Muscle layer of colon (tissue), 2 donors: Measurements from ENCODE around the gene TTR.

Source experiments
- H3K27ac ChIP-seq: one replicate; pipeline ENCODE4 v1.7.0; 2013; ENCODE audit warnings: low read depth, mild to moderate bottlenecking, low read length, moderate library complexity
- H3K27me3 ChIP-seq, 2 donors: one replicate each; pipeline ENCODE4 v1.7.0; 2013; ENCODE audit warnings: low read length in 2 of 2, mild to moderate bottlenecking in 2 of 2; ENCODE audit not compliant: insufficient read depth in 2 of 2, control insufficient read depth in 1 of 2
- H3K36me3 ChIP-seq: one replicate; pipeline ENCODE4 v1.7.0; 2013; ENCODE audit warnings: mild to moderate bottlenecking, low read length; ENCODE audit not compliant: insufficient read depth
- H3K4me1 ChIP-seq: one replicate; pipeline ENCODE4 v1.7.0; 2013; ENCODE audit warnings: mild to moderate bottlenecking, low read length; ENCODE audit not compliant: insufficient read depth
- H3K4me3 ChIP-seq, 2 donors: one replicate each; pipeline ENCODE4 v1.7.0; 2013; ENCODE audit warnings: low read length in 2 of 2, low read depth in 1 of 2, mild to moderate bottlenecking in 1 of 2, moderate library complexity in 1 of 2
- H3K9ac ChIP-seq: one replicate; pipeline ENCODE4 v1.7.0; 2013; ENCODE audit warnings: low read length
- H3K9me3 ChIP-seq: one replicate; pipeline ENCODE4 v1.7.0; 2013; ENCODE audit warnings: mild to moderate bottlenecking, low read length
- donor health status: abdominal sarcoma.
- donor health status: Adenocarcinoma of cecum.

The TTR gene

GRCh38 chr18:31565345-31565744 lies 26.3 kb upstream of the TTR start:
- Histone ChIP-seq H3K4me3 (no peak overlapping the region), H3K27ac (no peak overlapping the region), H3K36me3 (no peaks in the 10 kb centered on the region), H3K9me3 (no peaks in the 10 kb centered on the region), H3K9ac (no peak overlapping the region), H3K4me1 (no peaks in the 10 kb centered on the region), H3K27me3 (no peaks in the 10 kb centered on the region)

GRCh38 chr18:31565782-31566512 lies 25.7 kb upstream of the TTR start:
- H3K27me3 ChIP-seq: no peaks in the 10 kb centered on the region
- no peak overlapping the region for H3K9ac ChIP-seq
- H3K4me1 ChIP-seq: no peaks in the 10 kb centered on the region
- H3K9me3 ChIP-seq: no peaks in the 10 kb centered on the region
- H3K4me3 ChIP-seq: no peak overlapping the region
- no peak overlapping the region for H3K27ac ChIP-seq
- no peaks in the 10 kb centered on the region for H3K36me3 ChIP-seq

- no peak overlapping the region for H3K27ac ChIP-seq
- no peak overlapping the region for H3K4me3 ChIP-seq
- no peaks in the 10 kb centered on the region for H3K9me3 ChIP-seq
- H3K9ac ChIP-seq: no peak overlapping the region
- no peaks in the 10 kb centered on the region for H3K4me1 ChIP-seq
- H3K27me3 ChIP-seq: no peaks in the 10 kb centered on the region
- no peaks in the 10 kb centered on the region for H3K36me3 ChIP-seq
These were observed 24.9 kb upstream of the TTR start for GRCh38 chr18:31566576-31567306.

GRCh38 chr18:31572368-31572767 lies 19.3 kb upstream of the TTR start:
- Histone ChIP-seq H3K36me3 (no peaks in the 10 kb centered on the region), H3K4me1 (no peaks in the 10 kb centered on the region), H3K9me3 (no peaks in the 10 kb centered on the region), H3K27me3 (no peaks in the 10 kb centered on the region), H3K4me3 (no peak overlapping the region), H3K9ac (no peak overlapping the region), H3K27ac (no peak overlapping the region)

- H3K4me1 ChIP-seq: no peaks in the 10 kb centered on the region
- H3K27me3 ChIP-seq: no peaks in the 10 kb centered on the region
- H3K36me3 ChIP-seq: no peaks in the 10 kb centered on the region
- H3K4me3 ChIP-seq: no peak overlapping the region
- no peaks in the 10 kb centered on the region for H3K9me3 ChIP-seq
- H3K27ac ChIP-seq: no peak overlapping the region
- no peak overlapping the region for H3K9ac ChIP-seq
These were observed 18.6 kb upstream of the TTR start for GRCh38 chr18:31573051-31573450.

- no peaks in the 10 kb centered on the region for H3K9me3 ChIP-seq
- no peak overlapping the region for H3K27ac ChIP-seq
- no peaks in the 10 kb centered on the region for H3K4me1 ChIP-seq
- H3K4me3 ChIP-seq: no peak overlapping the region
- no peaks in the 10 kb centered on the region for H3K27me3 ChIP-seq
- no peak overlapping the region for H3K9ac ChIP-seq
- no peaks in the 10 kb centered on the region for H3K36me3 ChIP-seq
These were observed 17.3 kb upstream of the TTR start for GRCh38 chr18:31574359-31574758.

- no peak overlapping the region for H3K9ac ChIP-seq
- H3K4me1 ChIP-seq: no peaks in the 10 kb centered on the region
- no peak overlapping the region for H3K4me3 ChIP-seq
- no peak overlapping the region for H3K27ac ChIP-seq
- H3K9me3 ChIP-seq: no peaks in the 10 kb centered on the region
- no peaks in the 10 kb centered on the region for H3K27me3 ChIP-seq
- no peaks in the 10 kb centered on the region for H3K36me3 ChIP-seq
These were observed 16.0 kb upstream of the TTR start for GRCh38 chr18:31575515-31576257.

GRCh38 chr18:31576670-31577069 lies 15.0 kb upstream of the TTR start:
- H3K4me3 ChIP-seq: no peak overlapping the region
- H3K36me3 ChIP-seq: no peaks in the 10 kb centered on the region
- no peaks in the 10 kb centered on the region for H3K9me3 ChIP-seq
- no peak overlapping the region for H3K9ac ChIP-seq
- peaks cover 3% of the 10 kb centered on the region for H3K4me1 ChIP-seq
- H3K27ac ChIP-seq: no peak overlapping the region
- no peaks in the 10 kb centered on the region for H3K27me3 ChIP-seq

GRCh38 chr18:31577195-31577594 lies 14.5 kb upstream of the TTR start:
- Histone ChIP-seq H3K36me3 (no peaks in the 10 kb centered on the region), H3K27ac (no peak overlapping the region), H3K27me3 (no peaks in the 10 kb centered on the region), H3K9me3 (no peaks in the 10 kb centered on the region), H3K9ac (no peak overlapping the region), H3K4me3 (no peak overlapping the region), H3K4me1 (peaks cover 8% of the 10 kb centered on the region)

GRCh38 chr18:31578126-31578525 lies 13.6 kb upstream of the TTR start:
- Histone ChIP-seq H3K4me1 (peaks cover 8% of the 10 kb centered on the region), H3K4me3 (no peak overlapping the region), H3K27ac (no peak overlapping the region), H3K27me3 (no peaks in the 10 kb centered on the region), H3K36me3 (no peaks in the 10 kb centered on the region), H3K9ac (no peak overlapping the region), H3K9me3 (no peaks in the 10 kb centered on the region)

- Histone ChIP-seq H3K4me3 (no peak overlapping the region), H3K4me1 (peaks cover 8% of the 10 kb centered on the region), H3K36me3 (no peaks in the 10 kb centered on the region), H3K9ac (no peak overlapping the region), H3K9me3 (no peaks in the 10 kb centered on the region), H3K27me3 (no peaks in the 10 kb centered on the region), H3K27ac (no peak overlapping the region)
These were observed 12.3 kb upstream of the TTR start for GRCh38 chr18:31579375-31579774.
